Left hindlimb (tissue), 1 donor: ENCODE results near the gene SCGB1D2.

Source experiments
- DNase-seq: peaks from one replicate; pipeline ENCODE4 v3.0.0-alpha.2; 2018

The SCGB1D2 gene

DNA sequence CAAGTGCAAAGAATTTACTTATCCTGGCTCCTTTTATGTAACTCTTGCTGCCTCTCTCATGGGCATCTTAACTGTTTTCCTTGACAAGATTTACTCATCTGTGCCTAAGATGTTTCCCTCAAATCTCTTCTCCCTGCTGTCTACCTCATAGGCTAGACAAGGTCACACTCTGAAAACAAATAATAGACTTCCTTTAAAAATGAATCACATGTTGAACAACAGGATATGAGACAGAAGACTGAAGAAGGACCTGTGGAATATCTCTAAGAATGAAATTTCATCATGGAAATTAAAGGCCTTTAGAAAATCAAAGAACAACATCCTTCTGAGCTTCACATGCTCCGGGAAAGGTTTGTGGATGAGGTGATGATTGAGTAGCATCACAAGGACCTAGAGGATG, 22.0 kb downstream of the SCGB1D2 start:
- DNase-seq: no peak

DNA sequence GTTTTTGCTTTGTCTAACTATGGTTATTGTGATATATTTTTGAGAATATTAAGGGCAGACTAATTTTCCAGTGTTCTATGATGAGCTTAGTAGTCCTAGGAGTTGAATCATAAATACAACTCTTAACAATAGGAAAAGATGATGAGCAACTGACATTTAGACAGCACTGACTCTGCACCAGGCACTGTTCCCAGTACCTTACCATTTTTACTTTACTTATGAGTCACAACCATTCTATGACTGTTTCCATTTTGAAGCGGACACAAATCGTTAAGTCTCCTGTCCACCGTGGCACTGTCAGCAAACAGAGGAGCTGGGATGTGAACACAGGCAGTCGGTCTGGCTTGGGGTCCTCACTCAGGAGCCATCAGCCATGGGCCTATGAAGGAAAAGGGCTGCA, 24.5 kb downstream of the SCGB1D2 start:
- no peak for DNase-seq

DNA sequence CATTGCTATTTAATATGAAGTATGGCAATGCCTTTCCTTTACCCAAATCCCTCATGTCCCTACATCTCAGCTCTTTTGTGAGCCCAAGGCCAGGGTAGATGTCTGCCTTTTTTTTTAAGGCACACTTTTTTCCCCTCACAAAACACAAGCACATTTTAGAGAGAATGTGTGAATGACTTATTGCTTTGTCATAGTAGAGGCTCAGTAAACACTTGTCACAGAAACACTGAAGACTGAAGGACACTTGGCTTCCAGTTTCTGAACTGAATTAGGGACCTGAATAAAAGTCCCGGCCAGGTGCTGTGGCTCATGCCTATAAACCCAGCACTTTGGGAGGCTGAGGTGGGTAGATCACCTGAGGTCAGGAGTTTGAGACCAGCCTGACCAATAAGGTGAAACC, 25.0 kb downstream of the SCGB1D2 start:
- DNase-seq: no peak

DNA sequence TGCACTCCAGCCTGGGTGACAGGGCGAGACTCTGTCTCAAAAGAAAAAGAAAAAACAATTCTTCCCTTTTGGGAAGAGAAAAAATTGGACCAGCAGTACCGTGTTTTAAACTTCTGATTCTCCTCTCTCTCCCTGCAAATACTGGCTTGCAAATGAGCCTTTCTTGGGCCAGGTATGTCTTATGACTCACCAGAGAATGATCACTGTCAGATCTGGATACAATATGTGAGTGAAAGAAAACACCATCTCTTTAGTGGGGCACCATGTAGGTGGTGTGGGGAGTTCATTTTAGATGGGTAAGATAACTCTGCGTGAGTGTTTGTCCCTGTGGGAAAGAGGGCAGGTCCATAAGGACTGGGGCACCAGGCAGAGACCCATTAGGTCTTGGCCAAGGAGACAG, 25.5 kb downstream of the SCGB1D2 start:
- DNase-seq: no peak

DNA sequence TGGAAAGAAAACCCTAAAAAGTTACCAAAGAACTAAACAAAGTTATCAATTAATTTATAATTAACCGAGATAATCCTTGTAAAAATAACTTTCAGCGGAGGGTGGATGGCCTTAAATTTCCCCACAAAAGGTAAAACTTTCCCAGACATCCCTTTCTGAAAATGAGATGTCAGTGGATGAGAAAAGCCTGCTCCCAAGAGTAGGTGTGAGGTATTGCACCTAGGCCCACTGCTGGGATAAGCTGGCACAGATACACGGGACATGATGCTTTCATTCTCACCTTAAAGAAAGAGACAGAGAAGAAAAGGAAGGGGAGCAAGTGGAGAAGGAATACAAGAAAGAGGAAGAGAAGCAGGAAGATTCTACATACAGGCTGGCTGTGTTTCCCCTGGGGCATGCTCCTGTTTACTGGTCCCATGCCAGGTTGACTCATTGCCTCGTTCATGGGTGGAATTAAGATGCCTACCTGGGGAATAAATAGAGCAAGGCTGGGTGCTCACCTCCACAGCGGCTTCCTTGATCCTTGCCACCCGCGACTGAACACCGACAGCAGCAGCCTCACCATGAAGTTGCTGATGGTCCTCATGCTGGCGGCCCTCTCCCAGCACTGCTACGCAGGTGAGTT, 27.7 kb downstream of the SCGB1D2 start, which contains the start of gene SCGB2A2:
Gene SCGB2A2, plus strand, starts transcription at position 505 of the 625 bp plus-strand sequence. Its CDS starts 59 bp downstream, at position 564.
- no peak for DNase-seq

DNA sequence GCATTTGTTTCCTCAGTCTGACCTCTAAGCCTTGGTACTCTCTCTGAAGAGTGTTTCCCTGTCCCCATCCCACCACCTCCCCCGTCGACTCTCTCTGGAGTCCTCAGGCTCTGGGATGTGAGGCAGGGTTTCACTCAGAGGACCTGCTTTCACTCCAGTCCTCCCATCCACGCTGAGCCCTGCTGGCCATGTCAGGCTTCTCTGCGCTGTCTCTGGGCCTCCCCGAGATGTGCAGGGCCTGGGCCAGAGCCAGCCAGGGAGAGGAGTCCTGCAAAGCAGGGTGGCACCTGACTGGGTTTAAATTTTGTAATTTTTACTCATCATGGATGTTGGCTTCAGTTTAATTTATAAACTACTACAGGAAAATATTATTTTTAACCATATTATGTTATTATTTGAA, 31.2 kb downstream of the SCGB1D2 start:
- DNase-seq: no peak

DNA sequence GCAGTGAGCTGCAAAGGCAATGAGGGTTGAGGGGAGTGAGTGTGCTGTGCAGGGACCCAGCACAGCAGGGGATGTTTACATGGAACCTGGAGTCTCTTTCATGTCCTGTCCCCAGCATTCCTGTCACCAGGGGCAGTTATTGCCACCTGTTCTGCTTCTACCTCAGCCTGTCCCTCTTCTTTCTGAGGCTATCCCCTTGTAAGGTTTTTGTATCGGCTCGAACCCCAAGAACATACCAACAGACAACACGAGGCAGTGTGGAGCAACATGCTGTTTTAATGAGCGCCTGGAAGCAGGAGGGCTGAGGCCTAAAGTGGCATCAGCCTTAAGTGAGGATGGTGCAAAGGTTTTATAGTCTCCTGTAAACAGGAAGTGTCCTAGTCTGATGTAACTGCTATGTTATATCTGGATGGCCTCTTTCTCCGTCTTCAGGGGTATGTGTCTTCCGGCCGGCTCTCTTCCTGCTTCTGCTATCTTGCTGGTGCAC, 31.8 kb downstream of the SCGB1D2 start:
- no peak for DNase-seq

DNA sequence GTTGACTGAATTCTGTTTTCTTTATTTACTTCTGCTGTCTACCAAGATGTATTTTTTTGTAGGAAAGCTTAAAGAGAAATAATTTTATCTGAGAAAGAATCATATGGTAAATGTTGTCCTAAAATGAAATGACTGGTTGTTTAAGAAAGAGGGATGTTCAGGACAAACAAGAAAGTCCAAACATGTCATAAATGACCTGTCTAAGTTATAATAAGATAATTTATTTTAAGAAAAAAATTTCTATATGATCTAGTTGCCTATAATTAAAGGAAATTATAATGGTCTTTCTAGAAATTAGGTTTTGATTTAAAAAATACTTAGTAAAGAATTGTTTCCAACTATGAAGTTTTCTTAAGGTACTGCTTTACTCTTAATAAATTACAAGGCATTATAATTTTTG, 38.4 kb downstream of the SCGB1D2 start:
- DNase-seq: no peak
